Heart left ventricle (tissue), 16 donors: ENCODE results near the gene CALB2. TPM values are rescaled to one million over a fixed set of nuclear protein-coding genes. Genes with fewer than 3 reads are reported as not detected.

Experiments used
- ATAC-seq, 4 donors: fragments of 200-7000 bp; cut with Tn5 transposase; one replicate each; pipeline ENCODE4 v1.9.1; 2020 to 2022; ENCODE audit warnings: moderate library complexity in 4 of 4, mild to moderate bottlenecking in 3 of 4, moderate number of reproducible peaks in 1 of 4
- DNase-seq, 5 donors: peaks; one replicate each; pipeline ENCODE4 v3.0.0-alpha.2; 2020
- H3K27ac ChIP-seq, 12 donors: fragments of 200-600 bp; sonication (generic) in 4 of 12; one replicate each; pipeline versions ENCODE4 v1.5.0 to v1.8.0; 2016 to 2022; ENCODE audit warnings: mild to moderate bottlenecking in 2 of 12
- H3K27me3 ChIP-seq, 9 donors: fragments of 200-600 bp; sonication (generic) in 2 of 9; one replicate each; pipeline versions ENCODE4 v1.5.1 to v1.8.0; 2016 to 2022; ENCODE audit warnings: mild to moderate bottlenecking in 3 of 9
- H3K36me3 ChIP-seq, 9 donors: fragments of 200-600 bp; sonication (generic) in 2 of 9; one replicate each; pipeline versions ENCODE4 v1.5.0 to v1.8.0; 2018 to 2022; ENCODE audit warnings: mild to moderate bottlenecking in 2 of 9
- H3K4me1 ChIP-seq, 12 donors: fragments of 200-600 bp; sonication (generic) in 4 of 12; one replicate each; pipeline versions ENCODE4 v1.5.0 to v1.8.0; 2016 to 2022; ENCODE audit warnings: mild to moderate bottlenecking in 3 of 12
- H3K4me3 ChIP-seq, 12 donors: fragments of 200-600 bp; sonication (generic) in 4 of 12; one replicate each; pipeline versions ENCODE4 v1.5.0 to v1.8.0; 2017 to 2022; ENCODE audit warnings: mild to moderate bottlenecking in 9 of 12, moderate library complexity in 4 of 12
- H3K9me3 ChIP-seq, 12 donors: fragments of 200-600 bp; sonication (generic) in 4 of 12; one replicate each; pipeline versions ENCODE4 v1.5.0 to v1.8.0; 2016 to 2022; ENCODE audit warnings: mild to moderate bottlenecking in 1 of 12
- POLR2A ChIP-seq, 2 donors: fragments of 450-650 bp; IDR thresholded peaks; one replicate each; pipeline ENCODE4 v1.6.1; 2017; ENCODE audit warnings: antibody characterized with exemption in 2 of 2, mild to moderate bottlenecking in 2 of 2, moderate library complexity in 2 of 2
- WGBS, 4 donors: extraction: QIAGEN DNeasy Blood & Tissue Kit in 2 of 4; methylation state at CpG; one replicate each; pipeline versions ENCODE4 v1.1.5 to v1.1.7; 2013 to 2018; 5-methylcytosine and 5-hydroxymethylcytosine counted together
- intact Hi-C, 10 donors: fragments of 100-400 bp; cut with DNase I; formaldehyde crosslinking; loops; one replicate each; pipeline versions ENCODE4 v1.11.1 to v1.14.2; 2022
- polyA plus RNA-seq, 2 donors: library from polyadenylated mRNA; stranded (reverse); fragments of 200-250 nt; gene quantifications; one replicate each; pipeline ENCODE4 v1.2.3, GENCODE V29; 2013
- total RNA-seq, 9 donors: library from RNA; depleted of rRNA in 2 of 9; stranded (reverse); fragments of >200 nt in 2 of 9; fragmentation: NEBNext Ultra II Directional in 3 of 9; extraction: Animal tissue kit (Norgen Biotek cat#: 25700) in 3 of 9; gene quantifications; one replicate each; pipeline versions ENCODE4 v1.1.0 to v1.2.4, GENCODE V29; 2016 to 2023
- TF ChIP-seq, protein P1 (sequence below), 12 donors: fragments of 200-600 bp; sonication (generic) in 4 of 12; IDR thresholded peaks; one replicate each; pipeline versions ENCODE4 v1.5.0 to v1.8.0; 2018 to 2022; ENCODE audit warnings: antibody characterized with exemption in 12 of 12, mild to moderate bottlenecking in 5 of 12
- donor health status: ischemic (EF 13 %, LVEDD 7.1; RV severe dilation, severe dysfunction).
- donor health status: healthy with polysubstance abuse.
- donor health status: DM: no; HTN: yes; CAD: no.
- donor health status: DM: no; HTN: no; CAD: no.
- donor health status: ischemic (EF 25% LVEDD 6.9; RV normal size, moderate dysfunction).
- donor health status: ischemic (EF 25% LVEDD 5.7; RV mildly dilated, moderate dysfunction).
- donor health status: healthy.
- donor health status: DM: yes; HTN: yes; CAD: no.
- donor health status: ischemic (EF 35%, LVEDD 5.7; RV mildly dilated, moderate dysfunction).
- donor health status: nonischemic (EF 11% LVEDD 7.7; RV severe dilation, severe dysfunction).
- donor health status: DM: yes; HTN: yes; CAD: no.
- donor health status: PGD.
- donor health status: ischemic (EF 29% LVEDD 5.4; RV normal size, mild dysfunction).
- donor health status: nonischemic (EF 23%, LVEDD 6.1; RV moderate dilation, normal function).

The CALB2 gene
- total and polyA plus RNA-seq, 11 donors, result 0.35 to 76.2 (median 0.86) TPM; not detected in 2

DNA sequence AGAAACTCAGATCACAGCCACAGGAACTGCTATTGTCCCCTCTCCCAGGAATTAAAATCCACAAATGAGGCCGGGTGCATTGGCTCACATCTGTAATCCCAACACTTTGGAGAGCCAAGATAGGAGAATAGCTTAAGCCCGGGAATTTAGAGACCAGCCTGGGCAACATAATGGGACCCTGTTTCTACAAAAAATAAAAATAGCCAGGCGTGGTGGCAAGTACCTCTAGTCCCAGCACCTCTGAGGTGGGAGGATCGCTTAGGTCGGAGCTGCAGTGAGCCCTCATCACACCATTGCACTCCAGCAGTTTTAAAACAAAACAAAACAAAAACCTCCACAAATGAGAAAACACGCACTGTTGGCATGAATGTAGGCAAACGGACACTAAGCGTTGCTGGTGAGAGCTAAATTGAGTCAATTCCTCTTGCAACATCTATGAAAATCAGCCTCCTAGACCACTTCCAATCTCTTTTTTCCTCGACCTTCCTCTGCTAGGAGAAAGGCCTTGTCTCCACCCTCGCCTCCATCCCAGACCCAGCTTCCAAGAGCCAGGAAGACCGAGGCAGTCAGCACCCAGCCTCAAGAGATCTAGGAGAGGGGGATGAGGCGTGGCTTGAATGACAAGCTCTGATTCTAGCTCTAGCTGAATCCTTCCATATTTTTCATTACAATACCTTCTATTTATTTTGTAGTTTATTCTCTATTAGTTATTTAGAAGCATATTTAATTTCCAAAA lies 68.5 kb downstream of the CALB2 start:
- no peak for ATAC-seq
- Histone ChIP-seq H3K36me3 (no peaks in the 10 kb centered on the region), H3K4me3 (no peak overlapping the region), H3K27ac (no peak overlapping the region), H3K9me3 (peaks cover 0 to 9% (median 2%) of the 10 kb centered on the region in 12 donors), H3K4me1 (peaks cover 0 to 8% (median 0%) of the 10 kb centered on the region in 12 donors), H3K27me3 (peaks cover 4 to 74% (median 26%) of the 10 kb centered on the region in 9 donors)
- intact Hi-C loops, result loop anchor here in 1 of 10 donors (10.0 kb wide), 1 partner anchor 188 kb away; no protein-coding TSS in a partner anchor
- TF ChIP-seq, protein P1, sequence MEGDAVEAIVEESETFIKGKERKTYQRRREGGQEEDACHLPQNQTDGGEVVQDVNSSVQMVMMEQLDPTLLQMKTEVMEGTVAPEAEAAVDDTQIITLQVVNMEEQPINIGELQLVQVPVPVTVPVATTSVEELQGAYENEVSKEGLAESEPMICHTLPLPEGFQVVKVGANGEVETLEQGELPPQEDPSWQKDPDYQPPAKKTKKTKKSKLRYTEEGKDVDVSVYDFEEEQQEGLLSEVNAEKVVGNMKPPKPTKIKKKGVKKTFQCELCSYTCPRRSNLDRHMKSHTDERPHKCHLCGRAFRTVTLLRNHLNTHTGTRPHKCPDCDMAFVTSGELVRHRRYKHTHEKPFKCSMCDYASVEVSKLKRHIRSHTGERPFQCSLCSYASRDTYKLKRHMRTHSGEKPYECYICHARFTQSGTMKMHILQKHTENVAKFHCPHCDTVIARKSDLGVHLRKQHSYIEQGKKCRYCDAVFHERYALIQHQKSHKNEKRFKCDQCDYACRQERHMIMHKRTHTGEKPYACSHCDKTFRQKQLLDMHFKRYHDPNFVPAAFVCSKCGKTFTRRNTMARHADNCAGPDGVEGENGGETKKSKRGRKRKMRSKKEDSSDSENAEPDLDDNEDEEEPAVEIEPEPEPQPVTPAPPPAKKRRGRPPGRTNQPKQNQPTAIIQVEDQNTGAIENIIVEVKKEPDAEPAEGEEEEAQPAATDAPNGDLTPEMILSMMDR (IDR thresholded peaks at IDR 0.05), result no peak
- TF ChIP-seq POLR2A (IDR thresholded peaks at IDR 0.05), result no peak
- DNase-seq, result no peak
- WGBS, 4 donors, result 58 to 65% (median 60%) methylated on average over 12 of the region's 12 CpGs

DNA sequence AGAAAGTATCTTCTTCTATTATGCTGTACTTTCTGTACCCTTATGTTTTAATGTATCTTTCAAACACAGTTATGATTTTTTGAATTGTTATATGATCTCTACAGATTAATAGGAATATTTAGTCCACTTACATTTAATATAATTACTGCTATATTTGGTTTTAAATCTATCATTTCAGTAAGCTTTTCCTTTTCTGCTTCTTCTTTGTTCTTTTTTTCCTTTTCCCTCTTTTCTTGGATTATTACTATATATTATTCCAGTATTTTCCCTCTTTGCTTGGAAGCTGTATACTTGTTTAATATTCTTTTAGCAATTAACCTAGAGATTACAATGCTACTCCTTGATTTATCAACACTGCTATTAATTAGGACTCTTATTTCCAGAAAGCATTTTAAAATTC lies 69.9 kb downstream of the CALB2 start:
- Histone ChIP-seq H3K27ac (no peak overlapping the region), H3K4me3 (no peak overlapping the region), H3K9me3 (peaks cover 0 to 9% (median 2%) of the 10 kb centered on the region in 12 donors), H3K4me1 (peaks cover 0 to 8% (median 0%) of the 10 kb centered on the region in 12 donors), H3K27me3 (peaks cover 4 to 66% (median 24%) of the 10 kb centered on the region in 9 donors), H3K36me3 (no peaks in the 10 kb centered on the region)
- intact Hi-C loops, result loop anchor here in 1 of 10 donors (10.0 kb wide), 1 partner anchor 186 kb away; no protein-coding TSS in a partner anchor
- DNase-seq (no peak), ATAC-seq (no peak)
- TF ChIP-seq POLR2A (IDR thresholded peaks at IDR 0.05), result no peak
- TF ChIP-seq, protein P1 (IDR thresholded peaks at IDR 0.05), result no peak

DNA sequence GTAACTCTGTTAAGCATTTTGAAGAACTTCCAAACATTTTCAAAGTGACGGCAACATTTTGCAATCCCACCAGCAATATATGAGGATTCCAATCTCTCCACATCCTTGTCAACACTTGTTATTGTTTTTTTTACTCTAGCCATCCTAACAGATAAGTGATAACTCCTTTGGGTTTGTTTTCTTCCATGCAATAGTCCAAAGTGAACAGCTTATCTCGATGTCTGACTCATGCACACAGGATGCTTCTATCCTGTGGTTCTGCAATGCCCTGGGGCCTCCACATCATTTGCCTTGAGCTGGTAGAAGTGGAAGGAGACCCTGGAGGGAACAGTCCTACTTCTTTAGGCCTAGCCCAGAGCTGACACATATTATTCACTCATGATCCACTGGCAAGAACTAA lies 70.4 kb downstream of the CALB2 start:
- TF ChIP-seq, protein P1 (IDR thresholded peaks at IDR 0.05), result no peak
- TF ChIP-seq POLR2A (IDR thresholded peaks at IDR 0.05), result no peak
- intact Hi-C loops, result loop anchor here in 1 of 10 donors (10.0 kb wide), 1 partner anchor 186 kb away; no protein-coding TSS in a partner anchor
- 70 to 80% (median 74%) methylated on average over 2 of the region's 2 CpGs for WGBS, 4 donors
- DNase-seq (no peak), ATAC-seq (no peak)
- Histone ChIP-seq H3K4me1 (peaks cover 0 to 8% (median 0%) of the 10 kb centered on the region in 12 donors), H3K27ac (no peak overlapping the region), H3K4me3 (no peak overlapping the region), H3K27me3 (peaks cover 4 to 61% (median 23%) of the 10 kb centered on the region in 9 donors), H3K36me3 (no peaks in the 10 kb centered on the region), H3K9me3 (peaks cover 0 to 9% (median 2%) of the 10 kb centered on the region in 12 donors)

DNA sequence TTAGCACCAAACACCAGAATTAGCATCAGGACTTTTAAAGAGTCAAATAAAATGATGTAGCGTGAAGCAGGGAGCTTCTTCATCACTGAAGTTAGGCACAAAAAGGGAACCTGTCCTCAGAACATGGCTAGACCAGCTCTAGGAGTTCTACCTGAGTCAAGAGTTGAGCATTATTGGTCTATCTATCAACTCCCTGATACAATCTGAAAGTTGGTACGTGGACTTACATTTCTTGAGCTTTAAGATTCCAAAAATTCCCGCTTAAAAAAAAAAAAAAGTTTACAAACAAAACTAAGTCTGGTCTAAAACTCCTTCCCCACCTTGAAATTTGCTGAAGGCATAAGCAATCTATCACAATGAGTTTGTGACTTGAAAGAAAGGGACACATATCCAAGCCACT lies 71.1 kb downstream of the CALB2 start:
- no peak for TF ChIP-seq POLR2A (IDR thresholded peaks at IDR 0.05)
- TF ChIP-seq, protein P1 (IDR thresholded peaks at IDR 0.05), result no peak
- H3K27me3 ChIP-seq, result peaks cover 3 to 56% (median 21%) of the 10 kb centered on the region in 9 donors
- H3K4me3 ChIP-seq, result no peak overlapping the region
- DNase-seq (no peak), ATAC-seq (no peak)
- intact Hi-C loops, result loop anchor here in 1 of 10 donors (10.0 kb wide), 1 partner anchor 185 kb away; no protein-coding TSS in a partner anchor
- H3K36me3 ChIP-seq, result no peaks in the 10 kb centered on the region
- peaks cover 0 to 9% (median 2%) of the 10 kb centered on the region in 12 donors for H3K9me3 ChIP-seq
- H3K4me1 ChIP-seq, result peaks cover 0 to 8% (median 0%) of the 10 kb centered on the region in 12 donors
- WGBS, 4 donors, result 72 to 79% (median 77%) methylated on average over 3 of the region's 3 CpGs
- H3K27ac ChIP-seq, result no peak overlapping the region
